Immature natural killer cell (primary cell): Measurements from ENCODE around the gene PPDPF. TPM values are rescaled to one million over a fixed set of nuclear protein-coding genes. Genes with fewer than 3 reads are reported as not detected.
A peak's percentile ranks its signal among the peaks of the same experiment; 100 is the strongest.

Source experiments
- DNase-seq, 3 donors: peaks; one replicate each; pipeline ENCODE4 v3.0.0; 2022; ENCODE audit warnings: mixed read lengths in 1 of 3
- H3K27ac Mint-ChIP-seq, 6 donors: one replicate each; pipeline ENCODE4 v1.8.0; 2020; ENCODE audit warnings: mixed read lengths in 6 of 6, mild to moderate bottlenecking in 5 of 6, inconsistent platforms in 4 of 6, moderate library complexity in 3 of 6
- H3K27me3 Mint-ChIP-seq, 3 donors: one replicate each; pipeline ENCODE4 v1.8.0; 2020 to 2021; ENCODE audit warnings: low read depth in 3 of 3, mild to moderate bottlenecking in 3 of 3, mixed read lengths in 3 of 3, moderate library complexity in 3 of 3, inconsistent platforms in 1 of 3
- H3K36me3 Mint-ChIP-seq, 3 donors: one replicate each; pipeline ENCODE4 v1.8.0; 2020; ENCODE audit warnings: mixed read lengths in 3 of 3, inconsistent platforms in 2 of 3, mild to moderate bottlenecking in 2 of 3
- H3K4me1 Mint-ChIP-seq, 2 donors: one replicate each; pipeline ENCODE4 v1.8.0; 2020; ENCODE audit warnings: inconsistent platforms in 2 of 2, mild to moderate bottlenecking in 2 of 2, mixed read lengths in 2 of 2, moderate library complexity in 1 of 2
- H3K4me3 Mint-ChIP-seq, 5 donors: one replicate each; pipeline ENCODE4 v1.8.0; 2020; ENCODE audit warnings: mild to moderate bottlenecking in 5 of 5, mixed read lengths in 5 of 5, inconsistent platforms in 3 of 5, moderate library complexity in 3 of 5
- H3K9me3 Mint-ChIP-seq, 6 donors: one replicate each; pipeline ENCODE4 v1.8.0; 2020; ENCODE audit warnings: mild to moderate bottlenecking in 6 of 6, mixed read lengths in 6 of 6, inconsistent platforms in 4 of 6, moderate library complexity in 3 of 6
- polyA plus RNA-seq, 3 donors: library from polyadenylated mRNA; unstranded; fragments of 300-500 nt; fragmentation: Illumina TruSeq; gene quantifications; one replicate each; pipeline ENCODE4 v1.2.3, GENCODE V29; 2021

PPDPF gene
- polyA plus RNA-seq, 3 donors from 2014 or later, result 14.9 to 84.3 (median 41.9) TPM

GRCh38 chr20:63492982-63493381 lies 27.6 kb upstream of the PPDPF start:
- DNase-seq, result no peak
- Mint-ChIP-seq H3K9me3 (no peaks in the 10 kb centered on the region), H3K27ac (no peak overlapping the region), H3K4me1 (peaks cover 0 to 2% of the 10 kb centered on the region in 2 donors), H3K27me3 (peaks cover 5 to 13% (median 6%) of the 10 kb centered on the region in 3 donors), H3K4me3 (no peak overlapping the region), H3K36me3 (no peaks in the 10 kb centered on the region)

GRCh38 chr20:63493563-63494020 lies 27.0 kb upstream of the PPDPF start:
- Mint-ChIP-seq H3K36me3 (no peaks in the 10 kb centered on the region), H3K27ac (no peak overlapping the region), H3K4me1 (peaks cover 0 to 2% of the 10 kb centered on the region in 2 donors), H3K9me3 (no peaks in the 10 kb centered on the region), H3K27me3 (peaks cover 5 to 13% (median 6%) of the 10 kb centered on the region in 3 donors), H3K4me3 (no peak overlapping the region)
- no peak for DNase-seq

GRCh38 chr20:63494084-63494419 lies 26.5 kb upstream of the PPDPF start:
- Mint-ChIP-seq H3K36me3 (no peaks in the 10 kb centered on the region), H3K27me3 (peaks cover 5 to 13% (median 6%) of the 10 kb centered on the region in 3 donors), H3K4me1 (peaks cover 0 to 2% of the 10 kb centered on the region in 2 donors), H3K27ac (no peak overlapping the region), H3K9me3 (no peaks in the 10 kb centered on the region), H3K4me3 (no peak overlapping the region)
- DNase-seq, result no peak

GRCh38 chr20:63494420-63495166 lies 26.0 kb upstream of the PPDPF start:
- Mint-ChIP-seq H3K27ac (no peak overlapping the region), H3K36me3 (no peaks in the 10 kb centered on the region), H3K4me1 (peaks cover 0 to 2% of the 10 kb centered on the region in 2 donors), H3K9me3 (no peaks in the 10 kb centered on the region), H3K27me3 (peaks cover 5 to 13% (median 6%) of the 10 kb centered on the region in 3 donors), H3K4me3 (no peak overlapping the region)
- no peak for DNase-seq

GRCh38 chr20:63495167-63495720 lies 25.3 kb upstream of the PPDPF start:
- Mint-ChIP-seq H3K9me3 (no peaks in the 10 kb centered on the region), H3K4me3 (no peak overlapping the region), H3K27me3 (peaks cover 5 to 11% (median 6%) of the 10 kb centered on the region in 3 donors), H3K36me3 (no peaks in the 10 kb centered on the region), H3K27ac (no peak overlapping the region), H3K4me1 (peaks cover 0 to 2% of the 10 kb centered on the region in 2 donors)
- DNase-seq, result no peak

GRCh38 chr20:63495741-63496595 lies 24.6 kb upstream of the PPDPF start:
- Mint-ChIP-seq H3K27ac (no peak overlapping the region), H3K36me3 (no peaks in the 10 kb centered on the region), H3K4me1 (peaks cover 0 to 2% of the 10 kb centered on the region in 2 donors), H3K27me3 (peaks cover 5 to 10% (median 6%) of the 10 kb centered on the region in 3 donors), H3K9me3 (no peaks in the 10 kb centered on the region), H3K4me3 (peak overlapping the region; percentile 15 to 75 (median 57))
- peak; percentile 56 to 67 (median 65) for DNase-seq

GRCh38 chr20:63496596-63497120 lies 23.9 kb upstream of the PPDPF start:
- DNase-seq, result no peak
- Mint-ChIP-seq H3K36me3 (no peaks in the 10 kb centered on the region), H3K27ac (no peak overlapping the region), H3K27me3 (peaks cover 5 to 8% (median 6%) of the 10 kb centered on the region in 3 donors), H3K4me3 (peak overlapping the region in 1 of 5 donors; percentile 62), H3K4me1 (peaks cover 0 to 2% of the 10 kb centered on the region in 2 donors), H3K9me3 (no peaks in the 10 kb centered on the region)

- H3K27ac Mint-ChIP-seq, result no peak overlapping the region
- peaks cover 4 to 8% (median 5%) of the 10 kb centered on the region in 3 donors for H3K27me3 Mint-ChIP-seq
- peaks cover 0 to 2% of the 10 kb centered on the region in 2 donors for H3K4me1 Mint-ChIP-seq
- DNase-seq, result no peak
- H3K36me3 Mint-ChIP-seq, result no peaks in the 10 kb centered on the region
- H3K9me3 Mint-ChIP-seq, result no peaks in the 10 kb centered on the region
- no peak overlapping the region for H3K4me3 Mint-ChIP-seq
These were observed 23.2 kb upstream of the PPDPF start for GRCh38 chr20:63497138-63497945.

- Mint-ChIP-seq H3K4me3 (no peak overlapping the region), H3K27ac (no peak overlapping the region), H3K27me3 (peaks cover 4 to 8% (median 5%) of the 10 kb centered on the region in 3 donors), H3K36me3 (no peaks in the 10 kb centered on the region), H3K9me3 (no peaks in the 10 kb centered on the region), H3K4me1 (peaks cover 0 to 2% of the 10 kb centered on the region in 2 donors)
- no peak for DNase-seq
These were observed 22.3 kb upstream of the PPDPF start for GRCh38 chr20:63497946-63498935.

- peaks cover 4 to 8% (median 5%) of the 10 kb centered on the region in 3 donors for H3K27me3 Mint-ChIP-seq
These were observed 21.6 kb upstream of the PPDPF start, which contains the start of gene EEF1A2 for GRCh38 chr20:63498960-63499337. TSS of gene EEF1A2 (minus strand) at chr20:63499083. CDS start at chr20:63497763, 1,320 bp downstream.

GRCh38 chr20:63499338-63499969 lies 21.1 kb upstream of the PPDPF start:
- peaks cover 4 to 8% (median 5%) of the 10 kb centered on the region in 3 donors for H3K27me3 Mint-ChIP-seq
- peaks cover 0 to 3% (median 0%) of the 10 kb centered on the region in 3 donors for H3K36me3 Mint-ChIP-seq
- no peak overlapping the region for H3K27ac Mint-ChIP-seq
- H3K9me3 Mint-ChIP-seq, result no peaks in the 10 kb centered on the region
- peaks cover 0 to 2% of the 10 kb centered on the region in 2 donors for H3K4me1 Mint-ChIP-seq
- H3K4me3 Mint-ChIP-seq, result peak overlapping the region in 2 of 5 donors; percentile 5 to 30
- no peak for DNase-seq

More at GRCh38 chr20:63498960-63499337, 21.6 kb upstream of the PPDPF start, which contains the start of gene EEF1A2:
- peaks cover 0 to under 1% (median 0%) of the 10 kb centered on the region in 3 donors for H3K36me3 Mint-ChIP-seq
- H3K4me1 Mint-ChIP-seq, result peaks cover 0 to 2% of the 10 kb centered on the region in 2 donors
- peak; percentile 40 to 55 (median 51) for DNase-seq
- H3K4me3 Mint-ChIP-seq, result peak within 1 kb of the TSS in 2 of 5 donors; percentile 5 to 30
- H3K9me3 Mint-ChIP-seq, result no peaks in the 10 kb centered on the region
- no peak within 1 kb of the TSS for H3K27ac Mint-ChIP-seq
